ELR (cell line): ENCODE data around the gene CCR6.
"Not testable (repeated sequence)": the region's sequence is repeated elsewhere in the genome, so short reads cannot be mapped to it uniquely, and the experiment has no call there.

Experiments
- DNase-seq: peaks from one replicate; pipeline ENCODE4 v3.0.0-alpha.2; 2015; ENCODE audit warnings: low read depth

The CCR6 gene

DNA sequence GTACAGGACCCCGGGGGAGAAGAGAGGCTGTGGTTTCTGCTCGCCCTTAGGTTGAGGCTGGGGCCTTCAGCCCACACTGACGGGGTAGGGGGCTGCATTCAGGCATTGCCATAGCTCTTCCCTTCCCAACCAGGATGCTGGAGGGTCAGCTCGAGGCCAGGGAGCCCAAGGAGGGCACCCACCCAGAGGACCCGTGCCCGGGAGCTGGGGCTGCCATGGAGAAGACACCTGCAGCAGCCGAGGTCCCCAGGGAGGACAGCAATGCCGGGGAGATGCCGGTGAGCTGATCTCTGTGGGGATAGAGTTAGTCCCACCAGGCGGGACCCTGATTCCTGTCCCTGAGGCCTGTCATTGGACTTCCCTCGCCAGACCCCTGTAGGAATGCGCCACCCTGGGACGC lies 49.1 kb downstream of the CCR6 start:
- DNase-seq, result not testable (repeated sequence)

DNA sequence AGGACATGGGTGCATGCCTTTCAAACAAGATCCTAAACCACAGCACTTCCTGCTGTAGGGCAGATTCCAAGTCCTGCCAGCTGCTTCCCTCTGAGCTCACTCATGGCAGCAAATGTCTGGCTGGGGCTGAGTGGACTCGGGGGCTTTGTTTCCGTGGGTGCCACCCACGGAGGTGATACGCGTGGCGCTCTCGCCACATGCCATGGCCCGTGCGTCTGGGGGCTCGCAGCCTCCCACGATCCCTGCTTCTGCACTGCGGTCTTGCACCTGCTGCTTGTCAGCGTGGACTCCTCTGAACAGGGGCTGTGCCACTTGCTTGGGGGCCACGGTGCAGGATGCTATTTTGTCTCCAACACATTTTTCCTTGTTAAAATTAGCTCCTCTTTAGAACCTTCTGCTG lies 54.4 kb downstream of the CCR6 start:
- DNase-seq, result not testable (repeated sequence)

DNA sequence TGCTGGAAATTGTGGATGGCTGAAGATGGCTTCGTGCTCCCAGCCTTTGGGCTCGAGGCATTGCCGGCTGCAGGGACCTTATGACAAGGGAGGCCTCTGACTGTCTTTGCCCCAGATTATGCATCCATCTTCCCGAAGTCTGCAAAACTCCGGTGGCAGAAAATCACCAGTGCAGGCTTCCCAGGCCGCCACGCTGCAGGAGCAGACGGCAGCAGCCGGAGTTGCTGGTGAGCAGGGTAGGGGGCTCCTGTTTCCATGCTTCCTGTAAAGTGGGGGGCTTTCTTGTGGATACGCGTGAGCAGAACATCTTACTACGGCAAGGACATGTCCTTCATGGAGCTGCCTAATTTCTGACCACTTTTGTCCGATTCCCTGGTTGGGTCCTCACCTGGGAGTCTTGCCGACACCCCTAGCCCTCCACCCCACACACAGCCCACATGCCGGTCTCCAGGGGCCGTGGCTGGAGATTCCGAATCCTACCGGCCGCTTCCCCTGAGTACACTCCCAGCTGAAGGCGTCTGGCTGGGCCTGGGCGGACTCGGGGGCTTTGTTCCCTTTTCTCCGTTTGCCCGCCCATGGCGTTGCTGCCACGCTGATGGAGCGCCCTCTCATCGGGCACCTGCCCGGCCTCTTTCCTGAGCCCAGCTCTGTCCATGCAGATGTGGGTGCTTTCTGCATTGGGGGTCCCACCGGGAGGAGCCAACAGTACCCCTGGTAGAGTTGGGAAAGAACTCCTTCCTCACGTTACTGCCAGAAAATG lies 56.2 kb downstream of the CCR6 start:
- not testable (repeated sequence) for DNase-seq

DNA sequence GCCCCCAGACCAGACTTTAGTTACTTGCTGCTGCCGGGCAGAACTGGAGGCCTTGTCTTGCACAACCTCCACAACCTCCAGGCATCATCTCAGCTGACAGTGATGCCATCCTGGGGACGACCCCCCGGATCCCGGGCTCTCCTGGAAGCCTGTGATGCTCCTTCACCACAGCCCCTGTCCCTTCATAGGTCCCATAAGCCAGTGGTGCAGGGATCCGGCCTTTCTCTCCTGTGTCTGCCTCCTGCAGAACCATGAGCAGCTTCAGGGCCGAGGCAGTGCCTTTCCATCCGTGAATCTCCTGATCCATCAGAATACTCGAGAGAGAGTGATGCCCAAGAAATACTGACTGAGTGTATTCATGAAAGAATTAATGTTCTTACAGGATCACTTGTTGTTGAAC lies 57.2 kb downstream of the CCR6 start:
- DNase-seq, result not testable (repeated sequence)

DNA sequence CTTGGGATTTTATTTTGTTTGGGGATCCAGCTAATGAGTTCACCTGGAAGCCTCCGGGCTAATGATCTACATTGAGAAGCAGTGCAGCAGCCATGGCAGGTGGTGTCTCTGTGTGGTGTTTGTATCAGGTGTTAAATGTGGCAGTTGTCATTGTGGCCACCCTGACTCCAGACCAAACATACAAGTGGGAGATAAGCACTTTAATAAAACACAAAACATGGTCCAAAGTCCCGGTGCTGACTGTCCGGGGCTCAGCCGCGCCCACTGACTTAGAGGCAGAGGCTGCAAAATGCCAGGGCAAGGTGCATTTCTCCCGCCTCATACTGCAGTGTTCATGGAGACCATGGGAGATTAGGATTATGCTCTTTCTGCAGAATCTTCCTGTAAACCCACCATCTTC lies 58.5 kb downstream of the CCR6 start:
- not testable (repeated sequence) for DNase-seq

DNA sequence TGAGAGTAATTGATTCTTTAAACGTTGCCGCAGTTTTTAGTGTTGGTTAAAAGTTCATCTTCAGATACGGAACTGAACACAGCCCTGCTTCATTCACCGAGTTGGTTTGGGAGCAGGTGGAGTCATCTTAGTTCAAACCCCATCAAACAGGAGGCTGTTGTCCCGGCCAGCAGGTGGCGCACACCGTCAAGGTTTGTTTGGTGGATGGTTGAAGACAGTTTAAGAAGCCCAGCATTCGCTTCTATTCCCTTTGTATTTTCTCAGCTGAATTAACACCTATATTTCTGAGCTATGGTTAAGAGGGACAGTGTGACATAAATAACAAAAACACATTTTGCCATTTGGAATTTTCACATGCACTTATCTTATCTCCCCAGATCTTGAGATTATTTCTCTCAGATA lies 60.0 kb downstream of the CCR6 start:
- not testable (repeated sequence) for DNase-seq

DNA sequence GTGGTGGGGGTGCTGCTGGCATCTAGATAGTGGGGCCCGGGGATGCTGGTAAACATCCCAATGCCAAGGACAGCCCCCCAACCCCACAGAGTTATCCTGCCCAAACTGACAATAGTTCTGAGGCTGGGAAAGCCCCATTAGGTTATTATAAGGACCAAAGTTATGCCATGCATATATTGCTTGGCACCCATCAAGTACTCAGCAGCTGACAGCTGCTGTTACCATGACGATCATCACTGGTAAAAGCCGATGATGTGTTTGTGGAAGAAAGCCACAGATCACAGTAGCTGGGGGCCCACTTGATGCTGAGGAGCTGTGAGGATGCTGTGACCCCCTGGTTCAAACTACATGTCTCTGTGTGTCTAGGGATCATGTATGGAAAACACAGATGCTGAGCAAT lies 62.2 kb downstream of the CCR6 start:
- DNase-seq, result not testable (repeated sequence)

DNA sequence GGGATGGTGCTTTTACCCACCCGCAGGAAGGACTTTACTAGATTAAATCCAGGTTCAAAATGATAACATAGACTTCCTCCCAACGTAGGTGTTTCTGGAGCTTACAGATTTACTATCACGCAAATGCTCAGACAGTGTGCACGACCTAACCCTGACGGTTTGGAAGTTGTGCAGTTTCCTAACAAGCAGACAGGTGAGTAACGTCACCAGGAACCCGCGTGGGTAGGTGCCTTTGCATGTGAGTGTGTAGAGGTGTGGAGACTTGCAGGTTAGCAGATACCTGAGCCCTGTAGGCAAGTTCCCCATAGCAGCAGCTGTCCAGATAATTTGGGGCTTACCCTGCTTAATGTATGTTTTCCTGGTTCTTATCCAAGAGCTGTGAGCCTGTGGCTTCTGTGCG lies 64.4 kb downstream of the CCR6 start:
- not testable (repeated sequence) for DNase-seq
